Astrocyte (in vitro differentiated cells and primary cell): Measurements from ENCODE around the gene MIB1. TPM values are rescaled to one million over a fixed set of nuclear protein-coding genes. Genes with fewer than 3 reads are reported as not detected.
A peak's percentile ranks its signal among the peaks of the same experiment; 100 is the strongest.

Experiments used
- DNase-seq: peaks from one replicate; pipeline ENCODE4 v3.0.0-alpha.2; 2010; ENCODE audit warnings: low read depth
- FAIRE-seq: peaks from 2 replicates; lab custom pipeline; 2011; peaks lifted over from hg19 to GRCh38; lab: Jason Lieb, UNC
- H2AFZ ChIP-seq: 2 replicates; pipeline ENCODE4 v1.6.0; 2012; ENCODE audit warnings: low read depth, low read length, inconsistent platforms
- H3K27ac ChIP-seq: 2 replicates; pipeline ENCODE4 v1.5.1; 2011; ENCODE audit warnings: low read depth, low read length, inconsistent platforms
- H3K27me3 ChIP-seq: 2 replicates; pipeline ENCODE4 v1.6.0; 2011; ENCODE audit warnings: low read length, inconsistent platforms; ENCODE audit not compliant: insufficient read depth
- H3K36me3 ChIP-seq: 2 replicates; pipeline ENCODE4 v1.5.1; 2011; ENCODE audit warnings: low read length, inconsistent platforms; ENCODE audit not compliant: insufficient read depth
- H3K4me1 ChIP-seq: 2 replicates; pipeline ENCODE4 v1.5.1; 2011; ENCODE audit warnings: low read length, inconsistent platforms; ENCODE audit not compliant: insufficient read depth
- H3K4me2 ChIP-seq: 2 replicates; pipeline ENCODE4 v1.6.0; 2012; ENCODE audit warnings: low read length, inconsistent platforms
- H3K4me3 ChIP-seq: 2 replicates; pipeline ENCODE4 v1.5.1; 2011; ENCODE audit warnings: low read depth, mild to moderate bottlenecking, low read length, inconsistent platforms; ENCODE audit not compliant: insufficient read depth
- H3K79me2 ChIP-seq: 2 replicates; pipeline ENCODE4 v1.6.0; 2012; ENCODE audit warnings: mild to moderate bottlenecking, low read length, inconsistent platforms; ENCODE audit not compliant: insufficient read depth
- H3K9ac ChIP-seq: 2 replicates; pipeline ENCODE4 v1.6.0; 2012; ENCODE audit warnings: mild to moderate bottlenecking, low read length, inconsistent platforms
- H3K9me3 ChIP-seq: 2 replicates; pipeline ENCODE4 v1.5.1; 2012; ENCODE audit warnings: low read depth, mild to moderate bottlenecking, low read length, inconsistent platforms; ENCODE audit not compliant: insufficient read depth
- H4K20me1 ChIP-seq: 2 replicates; pipeline ENCODE4 v1.6.0; 2012; ENCODE audit warnings: low read length, inconsistent platforms; ENCODE audit not compliant: insufficient read depth
- H3K27ac Mint-ChIP-seq: one replicate; pipeline ENCODE4 v1.8.0; 2021; ENCODE audit warnings: mild to moderate bottlenecking, mixed read lengths; ENCODE audit not compliant: unreplicated experiment
- H3K27me3 Mint-ChIP-seq: one replicate; pipeline ENCODE4 v1.8.0; 2021; ENCODE audit warnings: low read depth, mixed read lengths; ENCODE audit not compliant: unreplicated experiment
- H3K36me3 Mint-ChIP-seq: one replicate; pipeline ENCODE4 v1.8.0; 2021; ENCODE audit warnings: low read depth, mixed read lengths; ENCODE audit not compliant: unreplicated experiment
- H3K4me1 Mint-ChIP-seq: one replicate; pipeline ENCODE4 v1.8.0; 2021; ENCODE audit warnings: low read depth, mixed read lengths; ENCODE audit not compliant: unreplicated experiment
- H3K4me3 Mint-ChIP-seq: one replicate; pipeline ENCODE4 v1.8.0; 2021; ENCODE audit warnings: mild to moderate bottlenecking, moderate library complexity, mixed read lengths; ENCODE audit not compliant: unreplicated experiment
- H3K9me3 Mint-ChIP-seq: one replicate; pipeline ENCODE4 v1.8.0; 2021; ENCODE audit warnings: mild to moderate bottlenecking, mixed read lengths; ENCODE audit not compliant: unreplicated experiment
- EZH2 ChIP-seq: IDR thresholded peaks from 2 replicates; pipeline ENCODE4 v1.6.1; 2012; ENCODE audit warnings: mild to moderate bottlenecking, low read length, inconsistent platforms; ENCODE audit not compliant: insufficient read depth
- total RNA-seq: library from RNA; stranded (reverse); gene quantifications from 2 replicates; pipeline ENCODE4 v1.2.1, GENCODE V29; 2021
- TF ChIP-seq, protein P1 (sequence below): IDR thresholded peaks from 2 replicates; pipeline ENCODE4 v1.5.1; 2011; ENCODE audit warnings: low read depth, mild to moderate bottlenecking, inconsistent platforms, low read length, moderate library complexity; ENCODE audit not compliant: insufficient read depth

MIB1 gene
- total RNA-seq, 1 donor from 2014 or later = 56.1 TPM

DNA sequence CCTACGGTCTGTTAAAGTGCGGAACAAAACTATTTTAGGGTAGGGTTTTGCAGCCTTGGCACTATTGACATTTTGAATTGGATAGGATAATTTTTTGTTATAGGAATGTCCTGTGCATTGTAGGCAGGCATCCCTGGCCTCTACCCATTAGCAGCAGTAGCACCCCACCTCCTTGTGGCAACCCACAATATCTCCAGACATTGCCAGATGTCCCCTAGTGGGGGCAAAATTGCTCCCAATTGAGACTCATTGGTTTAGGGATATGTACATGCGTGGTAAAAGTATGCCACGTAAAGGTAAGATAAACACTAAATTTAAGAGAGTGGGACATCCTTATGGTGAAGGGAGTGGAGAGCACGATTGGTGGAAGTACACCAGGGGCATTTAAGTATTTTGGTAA lies 4.6 kb downstream of the MIB1 start:
- no peaks in the 10 kb centered on the region for H3K36me3 Mint-ChIP-seq
- H3K9me3 ChIP-seq = no peaks in the 10 kb centered on the region
- peaks cover 74% of the 10 kb centered on the region for H4K20me1 ChIP-seq

DNA sequence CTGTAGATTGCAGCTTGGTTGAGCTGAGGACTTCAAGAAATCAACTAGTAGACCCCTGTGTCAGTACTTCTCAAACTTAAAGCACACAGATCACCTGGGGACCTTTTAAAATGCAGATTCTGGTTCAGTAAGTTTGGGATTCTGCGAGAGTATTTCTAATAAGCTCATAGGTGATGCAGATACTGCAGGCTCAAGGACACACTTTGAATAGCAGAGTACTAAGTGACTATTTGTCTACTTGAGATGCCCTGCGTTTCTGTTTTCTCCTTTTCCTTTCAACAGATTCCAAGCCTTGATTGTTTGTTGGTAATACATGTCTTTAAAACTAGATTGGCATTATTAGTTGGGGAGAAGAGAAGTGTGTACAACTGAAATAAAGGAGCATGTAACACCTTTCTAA lies 6.7 kb downstream of the MIB1 start:
- FAIRE-seq = no peak
- H3K9ac ChIP-seq = no peak overlapping the region
- H3K4me2 ChIP-seq = peak overlapping the region; percentile 13
- H3K27ac ChIP-seq = no peak overlapping the region
- TF ChIP-seq EZH2 = no peak
- TF ChIP-seq, protein P1, sequence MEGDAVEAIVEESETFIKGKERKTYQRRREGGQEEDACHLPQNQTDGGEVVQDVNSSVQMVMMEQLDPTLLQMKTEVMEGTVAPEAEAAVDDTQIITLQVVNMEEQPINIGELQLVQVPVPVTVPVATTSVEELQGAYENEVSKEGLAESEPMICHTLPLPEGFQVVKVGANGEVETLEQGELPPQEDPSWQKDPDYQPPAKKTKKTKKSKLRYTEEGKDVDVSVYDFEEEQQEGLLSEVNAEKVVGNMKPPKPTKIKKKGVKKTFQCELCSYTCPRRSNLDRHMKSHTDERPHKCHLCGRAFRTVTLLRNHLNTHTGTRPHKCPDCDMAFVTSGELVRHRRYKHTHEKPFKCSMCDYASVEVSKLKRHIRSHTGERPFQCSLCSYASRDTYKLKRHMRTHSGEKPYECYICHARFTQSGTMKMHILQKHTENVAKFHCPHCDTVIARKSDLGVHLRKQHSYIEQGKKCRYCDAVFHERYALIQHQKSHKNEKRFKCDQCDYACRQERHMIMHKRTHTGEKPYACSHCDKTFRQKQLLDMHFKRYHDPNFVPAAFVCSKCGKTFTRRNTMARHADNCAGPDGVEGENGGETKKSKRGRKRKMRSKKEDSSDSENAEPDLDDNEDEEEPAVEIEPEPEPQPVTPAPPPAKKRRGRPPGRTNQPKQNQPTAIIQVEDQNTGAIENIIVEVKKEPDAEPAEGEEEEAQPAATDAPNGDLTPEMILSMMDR = no peak
- DNase-seq = no peak
- peaks cover 76% of the 10 kb centered on the region for H4K20me1 ChIP-seq
- H3K9me3 ChIP-seq = no peaks in the 10 kb centered on the region
- H3K4me1 ChIP-seq = peaks cover 8% of the 10 kb centered on the region
- no peak overlapping the region for H3K27ac Mint-ChIP-seq
- no peaks in the 10 kb centered on the region for H3K9me3 Mint-ChIP-seq
- H3K4me3 ChIP-seq = no peak overlapping the region
- no peak overlapping the region for H2AFZ ChIP-seq
- H3K27me3 Mint-ChIP-seq = no peaks in the 10 kb centered on the region
- H3K36me3 ChIP-seq = no peaks in the 10 kb centered on the region
- H3K4me3 Mint-ChIP-seq = no peak overlapping the region
- no peaks in the 10 kb centered on the region for H3K36me3 Mint-ChIP-seq
- peaks cover 20% of the 10 kb centered on the region for H3K4me1 Mint-ChIP-seq
- peaks cover 97% of the 10 kb centered on the region for H3K79me2 ChIP-seq
- no peaks in the 10 kb centered on the region for H3K27me3 ChIP-seq

More for the DNA sequence above, 4.6 kb downstream of the MIB1 start:
- FAIRE-seq (no peak), DNase-seq (no peak)
- H3K4me1 ChIP-seq = peaks cover 15% of the 10 kb centered on the region
- no peak overlapping the region for H2AFZ ChIP-seq
- no peak overlapping the region for H3K9ac ChIP-seq
- H3K4me2 ChIP-seq = no peak overlapping the region
- peaks cover 87% of the 10 kb centered on the region for H3K79me2 ChIP-seq
- H3K36me3 ChIP-seq = no peaks in the 10 kb centered on the region
- H3K27me3 Mint-ChIP-seq = no peaks in the 10 kb centered on the region
- peaks cover 20% of the 10 kb centered on the region for H3K4me1 Mint-ChIP-seq
- no peaks in the 10 kb centered on the region for H3K9me3 Mint-ChIP-seq
- no peaks in the 10 kb centered on the region for H3K27me3 ChIP-seq
- no peak overlapping the region for H3K4me3 Mint-ChIP-seq
- TF ChIP-seq, protein P1 = no peak
- no peak for TF ChIP-seq EZH2
- H3K4me3 ChIP-seq = no peak overlapping the region
- no peak overlapping the region for H3K27ac ChIP-seq
- no peak overlapping the region for H3K27ac Mint-ChIP-seq

DNA sequence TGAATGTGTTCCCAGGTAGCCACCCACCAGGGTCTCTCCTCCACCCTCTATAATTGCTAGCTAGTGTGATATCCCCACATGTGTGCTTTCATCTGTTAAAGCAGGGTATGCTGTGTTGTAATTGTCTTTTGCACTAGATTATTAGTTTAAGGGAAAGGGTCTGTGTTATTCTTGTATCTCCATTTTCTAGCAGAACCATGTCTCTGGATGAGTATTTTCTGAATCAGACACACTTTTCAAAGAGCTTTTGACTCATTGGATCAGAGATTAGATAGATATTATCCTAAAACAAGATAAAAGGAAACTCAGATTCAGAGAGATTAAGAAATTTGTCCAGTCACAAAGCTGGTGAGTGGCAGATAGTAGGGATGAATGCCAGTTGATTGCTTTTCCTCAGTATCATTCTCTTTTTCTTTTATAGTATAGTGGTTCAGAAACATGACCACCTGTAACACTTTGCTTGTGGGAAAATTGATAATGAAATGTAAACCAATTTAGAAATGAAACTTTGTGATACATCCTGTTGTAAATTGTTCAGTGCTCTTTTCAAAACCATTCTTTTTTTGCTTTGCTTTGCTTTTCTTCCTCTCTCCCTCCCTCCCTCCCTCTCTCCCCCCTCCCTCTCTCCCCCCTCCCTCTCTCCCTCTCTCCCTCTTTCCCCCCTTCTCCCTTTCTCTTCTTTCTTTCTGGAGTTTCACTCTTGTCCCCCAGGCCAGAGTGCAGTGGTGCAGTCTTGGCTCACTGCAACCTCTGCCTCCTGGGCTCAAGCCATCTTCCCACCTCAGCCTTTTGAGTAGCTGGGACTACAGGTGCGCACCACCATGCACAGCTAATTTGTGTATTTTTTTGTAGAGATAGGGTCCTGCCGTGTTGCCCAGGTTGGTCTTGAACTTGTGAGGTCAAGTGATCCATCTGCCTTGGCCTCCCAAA lies 7.4 kb downstream of the MIB1 start:
- no peak overlapping the region for H3K27ac Mint-ChIP-seq
- Histone ChIP-seq H3K79me2 (peaks cover 97% of the 10 kb centered on the region), H3K4me1 (peaks cover 4% of the 10 kb centered on the region), H3K27me3 (no peaks in the 10 kb centered on the region), H2AFZ (no peak overlapping the region), H3K4me2 (peak overlapping the region; percentile 13), H3K27ac (no peak overlapping the region), H4K20me1 (peaks cover 69% of the 10 kb centered on the region), H3K9me3 (no peaks in the 10 kb centered on the region), H3K36me3 (no peaks in the 10 kb centered on the region), H3K9ac (no peak overlapping the region), H3K4me3 (no peak overlapping the region)
- no peak for DNase-seq
- H3K4me1 Mint-ChIP-seq = peaks cover 20% of the 10 kb centered on the region
- TF ChIP-seq, protein P1 = no peak
- TF ChIP-seq EZH2 = no peak
- H3K4me3 Mint-ChIP-seq = no peak overlapping the region
- no peak for FAIRE-seq
- H3K36me3 Mint-ChIP-seq = no peaks in the 10 kb centered on the region
- H3K9me3 Mint-ChIP-seq = no peaks in the 10 kb centered on the region
- no peaks in the 10 kb centered on the region for H3K27me3 Mint-ChIP-seq
